ENCODE results near the gene OOEP.
"Not testable (repeated sequence)": the region's sequence is repeated elsewhere in the genome, so short reads cannot be mapped to it uniquely, and the experiment has no call there.

The OOEP gene

DNA sequence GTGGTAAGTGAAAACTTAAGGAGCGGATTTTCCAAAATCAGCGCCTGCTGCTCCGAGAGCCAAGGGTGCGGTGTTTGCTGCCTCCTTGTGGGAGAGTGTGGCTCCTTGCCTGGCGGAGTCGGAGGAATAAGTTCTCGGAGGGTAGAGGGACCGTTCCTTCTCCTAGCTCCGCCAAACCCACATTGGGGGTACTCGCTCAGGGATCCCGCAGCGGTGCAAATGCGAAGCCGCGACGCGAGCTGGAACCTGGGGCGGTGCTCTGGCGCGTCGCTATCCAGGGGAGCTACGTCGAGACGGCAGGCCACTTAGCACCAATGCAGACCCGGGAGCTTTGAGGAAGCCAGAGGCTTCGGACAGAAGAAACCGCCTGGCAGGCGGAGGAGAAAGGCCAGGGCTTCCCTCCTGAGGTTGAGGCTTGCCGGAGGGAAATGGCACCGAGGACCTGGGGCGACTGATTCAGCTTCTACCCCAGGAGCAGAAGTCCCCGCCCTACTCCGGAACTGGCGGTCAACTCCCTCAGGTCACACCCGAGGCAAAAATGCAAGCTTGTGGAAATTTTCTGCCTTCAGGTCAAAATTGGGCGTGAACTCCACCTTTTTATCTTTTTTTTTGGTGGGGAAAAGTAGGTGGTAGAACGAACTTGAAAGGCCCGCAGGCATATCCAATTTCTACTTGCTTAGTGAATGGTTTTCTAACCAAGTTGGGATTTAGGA, 19.3 kb upstream of the OOEP start:
- Histone ChIP-seq H3K9ac (ENCODE audit: low read depth, low read length) (peak overlapping the region; percentile 69), H3K4me1 (ENCODE audit: insufficient read depth, low read length) (peaks cover 14% of the 10 kb centered on the region), H3K36me3 (ENCODE audit: insufficient read depth, low read length) (no peaks in the 10 kb centered on the region), H3K9me3 (ENCODE audit: insufficient read depth, low read depth, low read length) (no peaks in the 10 kb centered on the region), H3K4me3 (ENCODE audit: low read length) (peak overlapping the region; percentile 57), H3K27me3 (ENCODE audit: insufficient read depth, low read length) (no peaks in the 10 kb centered on the region), H3K27ac (ENCODE audit: low read depth, low read length) (peak overlapping the region; percentile 48; the same call in 1 of the 2 replicates)
- 2% methylated on average over 38 of the region's 38 CpGs for WGBS

GRCh38 chr6:73388433-73388799, 18.7 kb upstream of the OOEP start:
- no peaks in the 10 kb centered on the region for H3K9me3 ChIP-seq (ENCODE audit: insufficient read depth, low read depth, low read length)
- H3K27me3 ChIP-seq (ENCODE audit: insufficient read depth, low read length) = no peaks in the 10 kb centered on the region
- peak overlapping the region; percentile 69; the same call in 1 of the 2 replicates for H3K9ac ChIP-seq (ENCODE audit: low read depth, low read length)
- 43% methylated on average over 4 of the region's 4 CpGs for WGBS
- H3K4me3 ChIP-seq (ENCODE audit: low read length) = peak overlapping the region; percentile 57
- no peaks in the 10 kb centered on the region for H3K36me3 ChIP-seq (ENCODE audit: insufficient read depth, low read length)
- H3K27ac ChIP-seq (ENCODE audit: low read depth, low read length) = no peak overlapping the region
- H3K4me1 ChIP-seq (ENCODE audit: insufficient read depth, low read length) = peaks cover 14% of the 10 kb centered on the region

DNA sequence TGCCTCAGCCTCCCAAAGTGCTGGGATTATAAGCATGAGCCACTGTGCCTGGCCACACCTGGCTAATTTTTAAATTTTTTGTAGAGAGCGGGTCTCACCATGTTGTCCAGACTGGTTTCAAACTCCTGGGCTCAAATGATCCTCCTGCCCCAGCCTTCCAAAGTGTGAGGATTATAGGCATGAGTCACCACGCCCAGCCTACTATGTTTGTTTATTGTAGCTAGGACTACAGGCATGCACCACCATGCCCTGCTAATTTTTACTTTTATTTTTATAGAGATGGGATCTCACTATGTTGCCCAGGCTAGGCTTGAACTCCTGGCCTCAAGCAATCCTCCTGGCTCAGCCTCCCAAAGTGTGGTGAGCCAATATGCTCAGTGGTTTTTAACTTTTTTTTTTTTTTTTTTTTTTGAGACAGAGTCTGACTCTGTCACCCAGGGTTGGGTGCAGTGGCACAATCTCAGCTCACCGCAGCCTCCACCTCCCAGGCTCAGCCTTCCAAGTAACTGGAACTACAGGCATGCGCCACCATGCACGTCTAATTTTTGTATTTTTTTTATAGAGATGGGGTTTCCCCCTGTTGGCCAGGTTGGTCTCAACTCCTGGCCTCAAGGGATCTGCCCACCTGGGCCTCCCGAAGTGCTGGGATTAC, 12.9 kb upstream of the OOEP start:
- H3K4me3 ChIP-seq (ENCODE audit: low read length) = no peak overlapping the region
- H3K9ac ChIP-seq (ENCODE audit: low read depth, low read length) = no peak overlapping the region
- no peaks in the 10 kb centered on the region for H3K9me3 ChIP-seq (ENCODE audit: insufficient read depth, low read depth, low read length)
- H3K4me1 ChIP-seq (ENCODE audit: insufficient read depth, low read length) = no peaks in the 10 kb centered on the region
- H3K27ac ChIP-seq (ENCODE audit: low read depth, low read length) = no peak overlapping the region
- H3K27me3 ChIP-seq (ENCODE audit: insufficient read depth, low read length) = no peaks in the 10 kb centered on the region
- H3K36me3 ChIP-seq (ENCODE audit: insufficient read depth, low read length) = no peaks in the 10 kb centered on the region
- 97% methylated on average over 6 of the region's 6 CpGs for WGBS

GRCh38 chr6:73381531-73381930, 11.8 kb upstream of the OOEP start:
- 95% methylated on average over 10 of the region's 10 CpGs for WGBS
- not testable (repeated sequence) for H3K9ac ChIP-seq (ENCODE audit: low read depth, low read length); H3K4me1 ChIP-seq (ENCODE audit: insufficient read depth, low read length); H3K4me3 ChIP-seq (ENCODE audit: low read length); H3K36me3 ChIP-seq (ENCODE audit: insufficient read depth, low read length); H3K27ac ChIP-seq (ENCODE audit: low read depth, low read length); H3K27me3 ChIP-seq (ENCODE audit: insufficient read depth, low read length); H3K9me3 ChIP-seq (ENCODE audit: insufficient read depth, low read depth, low read length)

DNA sequence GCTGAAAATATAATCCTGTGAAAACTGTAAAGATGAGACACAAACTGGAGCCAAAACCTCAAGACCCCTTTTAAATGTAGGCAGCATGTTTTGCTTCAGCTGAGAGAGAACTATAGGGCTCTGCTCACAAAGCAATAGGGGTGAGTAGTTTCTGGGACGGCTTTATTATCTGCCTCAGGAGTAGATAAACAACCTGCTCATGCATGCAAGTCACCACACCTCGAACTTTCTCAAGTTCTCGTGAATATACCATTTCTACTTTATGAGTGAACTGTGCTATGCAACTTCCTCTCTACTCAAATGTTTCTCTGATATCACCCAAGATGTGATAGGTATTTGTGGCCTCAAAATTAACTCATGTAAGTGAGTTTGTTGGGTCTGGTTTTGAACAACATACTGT, 7.5 kb upstream of the OOEP start:
- H3K36me3 ChIP-seq (ENCODE audit: insufficient read depth, low read length) = no peaks in the 10 kb centered on the region
- H3K9me3 ChIP-seq (ENCODE audit: insufficient read depth, low read depth, low read length) = no peaks in the 10 kb centered on the region; the same call in 1 of the 2 replicates
- H3K4me1 ChIP-seq (ENCODE audit: insufficient read depth, low read length) = no peaks in the 10 kb centered on the region
- no peak overlapping the region for H3K27ac ChIP-seq (ENCODE audit: low read depth, low read length)
- H3K4me3 ChIP-seq (ENCODE audit: low read length) = no peak overlapping the region
- no peaks in the 10 kb centered on the region for H3K27me3 ChIP-seq (ENCODE audit: insufficient read depth, low read length)
- H3K9ac ChIP-seq (ENCODE audit: low read depth, low read length) = no peak overlapping the region
- 85% methylated on average over 3 of the region's 3 CpGs for WGBS

DNA sequence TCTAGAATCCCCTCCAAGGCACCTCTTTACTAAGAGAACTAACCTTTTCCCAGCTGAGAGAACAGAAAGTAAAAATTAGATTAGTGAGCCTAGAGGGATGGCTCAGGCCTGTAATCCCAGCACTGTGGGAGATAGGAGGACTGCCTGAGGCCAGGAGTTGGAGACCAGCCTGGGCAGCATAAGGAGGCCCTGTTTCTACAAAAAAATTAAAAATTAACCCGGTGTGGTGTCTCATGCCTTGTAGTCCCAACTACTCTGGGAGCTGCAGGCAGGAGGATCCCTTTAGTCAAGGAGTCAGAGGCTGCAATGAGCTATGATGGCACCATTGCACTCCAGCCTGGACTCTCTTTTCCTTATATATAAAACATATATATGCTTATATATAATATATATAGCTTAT, 5.5 kb upstream of the OOEP start:
- H3K9ac ChIP-seq (ENCODE audit: low read depth, low read length) = no peak overlapping the region
- H3K36me3 ChIP-seq (ENCODE audit: insufficient read depth, low read length) = no peaks in the 10 kb centered on the region
- no peak overlapping the region for H3K27ac ChIP-seq (ENCODE audit: low read depth, low read length)
- no peaks in the 10 kb centered on the region for H3K4me1 ChIP-seq (ENCODE audit: insufficient read depth, low read length)
- no peaks in the 10 kb centered on the region; the same call in 1 of the 2 replicates for H3K9me3 ChIP-seq (ENCODE audit: insufficient read depth, low read depth, low read length)
- WGBS = 93% methylated on average over 1 of the region's 1 CpG
- H3K4me3 ChIP-seq (ENCODE audit: low read length) = no peak overlapping the region
- no peaks in the 10 kb centered on the region for H3K27me3 ChIP-seq (ENCODE audit: insufficient read depth, low read length)

- no peaks in the 10 kb centered on the region for H3K27me3 ChIP-seq (ENCODE audit: insufficient read depth, low read length)
- H3K4me1 ChIP-seq (ENCODE audit: insufficient read depth, low read length) = peaks cover 8% of the 10 kb centered on the region
- H3K9me3 ChIP-seq (ENCODE audit: insufficient read depth, low read depth, low read length) = no peaks in the 10 kb centered on the region; the same call in 1 of the 2 replicates
- 92% methylated on average over 10 of the region's 10 CpGs for WGBS
- H3K36me3 ChIP-seq (ENCODE audit: insufficient read depth, low read length) = no peaks in the 10 kb centered on the region
- H3K9ac ChIP-seq (ENCODE audit: low read depth, low read length) = no peak overlapping the region
- H3K27ac ChIP-seq (ENCODE audit: low read depth, low read length) = no peak overlapping the region
- H3K4me3 ChIP-seq (ENCODE audit: low read length) = no peak overlapping the region
Measured at GRCh38 chr6:73372516-73372915, 2.8 kb upstream of the OOEP start.

DNA sequence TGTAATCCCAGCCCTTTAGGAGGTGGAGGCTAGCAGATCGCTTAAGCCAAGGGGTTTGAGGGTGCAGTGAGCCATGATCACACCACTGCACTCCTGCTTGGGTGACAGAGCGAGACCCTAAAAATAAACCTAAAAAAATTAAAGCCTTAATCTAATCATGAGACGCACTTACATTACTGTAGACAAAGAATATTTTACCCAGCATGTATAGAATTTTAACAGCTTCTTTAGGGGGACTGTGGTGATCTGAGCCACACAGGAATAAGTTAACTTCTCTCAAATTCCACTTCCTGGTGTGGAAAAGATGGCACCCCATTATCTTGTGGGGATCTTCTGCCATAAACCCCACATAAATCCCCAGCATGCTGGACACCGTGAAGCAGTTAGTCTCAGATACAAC, 2.3 kb upstream of the OOEP start:
- Histone ChIP-seq H3K27ac (ENCODE audit: low read depth, low read length) (no peak overlapping the region), H3K9ac (ENCODE audit: low read depth, low read length) (no peak overlapping the region), H3K9me3 (ENCODE audit: insufficient read depth, low read depth, low read length) (no peaks in the 10 kb centered on the region; the same call in 1 of the 2 replicates), H3K27me3 (ENCODE audit: insufficient read depth, low read length) (no peaks in the 10 kb centered on the region), H3K4me1 (ENCODE audit: insufficient read depth, low read length) (peaks cover 8% of the 10 kb centered on the region), H3K36me3 (ENCODE audit: insufficient read depth, low read length) (no peaks in the 10 kb centered on the region), H3K4me3 (ENCODE audit: low read length) (no peak overlapping the region)
- 99% methylated on average over 4 of the region's 4 CpGs for WGBS

DNA sequence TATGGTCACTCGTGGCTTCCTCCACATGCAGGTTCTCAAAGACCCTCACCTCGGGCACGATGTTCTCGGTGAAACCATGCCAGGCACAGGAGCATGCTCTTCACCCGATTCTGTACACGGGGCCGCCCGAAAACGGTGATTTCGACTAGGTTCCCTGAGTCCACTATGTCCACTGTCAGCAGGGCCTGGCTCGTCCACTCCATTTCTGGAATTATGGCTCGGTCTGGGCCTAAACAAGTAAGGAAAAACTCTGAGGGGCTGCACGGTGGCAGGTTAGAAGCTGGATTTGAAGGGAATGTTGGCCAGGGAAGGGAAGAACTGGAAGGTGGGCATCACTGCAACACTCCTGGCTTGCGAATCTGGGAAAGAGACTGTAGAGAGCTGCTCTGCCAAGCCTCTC, 540 bp downstream of the OOEP start:
- H3K27ac ChIP-seq (ENCODE audit: low read depth, low read length) = no peak overlapping the region
- H3K27me3 ChIP-seq (ENCODE audit: insufficient read depth, low read length) = no peaks in the 10 kb centered on the region
- no peaks in the 10 kb centered on the region; the same call in 1 of the 2 replicates for H3K9me3 ChIP-seq (ENCODE audit: insufficient read depth, low read depth, low read length)
- H3K9ac ChIP-seq (ENCODE audit: low read depth, low read length) = no peak overlapping the region; the same call in 1 of the 2 replicates
- no peaks in the 10 kb centered on the region for H3K36me3 ChIP-seq (ENCODE audit: insufficient read depth, low read length)
- H3K4me3 ChIP-seq (ENCODE audit: low read length) = no peak overlapping the region
- peaks cover 8% of the 10 kb centered on the region for H3K4me1 ChIP-seq (ENCODE audit: insufficient read depth, low read length)
- 96% methylated on average over 14 of the region's 14 CpGs for WGBS

DNA sequence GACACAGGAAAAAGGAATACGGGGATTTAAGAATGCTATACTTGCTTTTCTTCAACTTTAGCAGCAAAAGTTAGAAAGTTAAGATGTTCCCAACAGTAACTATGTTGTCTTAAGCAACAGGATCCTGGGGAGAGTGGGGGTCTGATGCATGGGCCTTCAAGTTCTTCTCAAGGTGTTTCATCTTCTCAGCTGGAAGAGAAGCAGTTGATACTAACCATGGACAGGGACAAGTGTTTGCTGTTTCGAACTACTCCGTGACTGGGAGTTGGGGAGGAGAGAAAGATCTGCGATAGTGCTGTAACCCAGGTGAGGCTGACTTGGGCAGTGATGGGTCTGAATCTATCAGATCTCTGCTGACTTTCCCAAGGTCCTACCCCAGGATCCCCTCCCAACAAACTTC, 1.0 kb downstream of the OOEP start:
- no peak overlapping the region for H3K4me3 ChIP-seq (ENCODE audit: low read length)
- WGBS = 92% methylated on average over 4 of the region's 4 CpGs
- H3K9me3 ChIP-seq (ENCODE audit: insufficient read depth, low read depth, low read length) = no peaks in the 10 kb centered on the region; the same call in 1 of the 2 replicates
- no peak overlapping the region for H3K9ac ChIP-seq (ENCODE audit: low read depth, low read length)
- no peaks in the 10 kb centered on the region for H3K36me3 ChIP-seq (ENCODE audit: insufficient read depth, low read length)
- no peaks in the 10 kb centered on the region for H3K27me3 ChIP-seq (ENCODE audit: insufficient read depth, low read length)
- H3K4me1 ChIP-seq (ENCODE audit: insufficient read depth, low read length) = peaks cover 8% of the 10 kb centered on the region
- no peak overlapping the region for H3K27ac ChIP-seq (ENCODE audit: low read depth, low read length)

- Histone ChIP-seq H3K36me3 (ENCODE audit: insufficient read depth, low read length) (no peaks in the 10 kb centered on the region), H3K9ac (ENCODE audit: low read depth, low read length) (no peak overlapping the region), H3K27ac (ENCODE audit: low read depth, low read length) (no peak overlapping the region), H3K9me3 (ENCODE audit: insufficient read depth, low read depth, low read length) (peaks cover 4% of the 10 kb centered on the region; the same call in 1 of the 2 replicates), H3K27me3 (ENCODE audit: insufficient read depth, low read length) (no peaks in the 10 kb centered on the region), H3K4me3 (ENCODE audit: low read length) (no peak overlapping the region), H3K4me1 (ENCODE audit: insufficient read depth, low read length) (peaks cover 8% of the 10 kb centered on the region)
- 87% methylated on average over 16 of the region's 16 CpGs for WGBS
Measured at GRCh38 chr6:73367761-73368355, 1.8 kb downstream of the OOEP start.

Data from HUES64 (cell line).